HG03066 (cell line): ENCODE measurements around the gene A3GALT2.

Experiments used
- ATAC-seq: cut with Tn5 transposase; IDR thresholded peaks from one replicate; pipeline ENCODE4 v1.9.1; 2021; ENCODE audit warnings: low read depth; ENCODE audit not compliant: unreplicated experiment

Gene A3GALT2

GRCh38 chr1:33274446-33274845 is 46.5 kb downstream of the A3GALT2 start:
- no peak for ATAC-seq

- ATAC-seq: no peak
These were observed 46.9 kb downstream of the A3GALT2 start for GRCh38 chr1:33273961-33274371.

- no peak for ATAC-seq
These were observed 47.5 kb downstream of the A3GALT2 start for GRCh38 chr1:33273406-33273805.

GRCh38 chr1:33272930-33273329 is 48.0 kb downstream of the A3GALT2 start:
- no peak for ATAC-seq

GRCh38 chr1:33272509-33272908 is 48.4 kb downstream of the A3GALT2 start:
- no peak for ATAC-seq

- ATAC-seq: no peak
These were observed 49.0 kb downstream of the A3GALT2 start for GRCh38 chr1:33271666-33272505.

GRCh38 chr1:33270808-33271465 is 50.0 kb downstream of the A3GALT2 start:
- ATAC-seq: no peak

- ATAC-seq: no peak
These were observed 50.5 kb downstream of the A3GALT2 start for GRCh38 chr1:33270379-33270778.

- no peak for ATAC-seq
These were observed 51.3 kb downstream of the A3GALT2 start for GRCh38 chr1:33269621-33270020.

GRCh38 chr1:33268927-33269610 is 51.8 kb downstream of the A3GALT2 start:
- no peak for ATAC-seq

- ATAC-seq: no peak
These were observed 52.4 kb downstream of the A3GALT2 start for GRCh38 chr1:33268457-33268856.

GRCh38 chr1:33267468-33268205 is 53.3 kb downstream of the A3GALT2 start:
- no peak for ATAC-seq

GRCh38 chr1:33266766-33267165 is 54.1 kb downstream of the A3GALT2 start:
- no peak for ATAC-seq

- ATAC-seq: no peak
These were observed 54.9 kb downstream of the A3GALT2 start for GRCh38 chr1:33265780-33266605.

- ATAC-seq: no peak
These were observed 56.9 kb downstream of the A3GALT2 start for GRCh38 chr1:33263890-33264504.

GRCh38 chr1:33261344-33261743 is 59.6 kb downstream of the A3GALT2 start:
- no peak for ATAC-seq

- no peak for ATAC-seq
These were observed 60.5 kb downstream of the A3GALT2 start for GRCh38 chr1:33260439-33260838.

GRCh38 chr1:33259879-33260278 is 61.0 kb downstream of the A3GALT2 start:
- ATAC-seq: no peak

GRCh38 chr1:33258788-33259274 is 62.1 kb downstream of the A3GALT2 start:
- no peak for ATAC-seq
